Measurements from ENCODE around the gene ARHGAP45. TPM values are rescaled to one million over a fixed set of nuclear protein-coding genes. Genes with fewer than 3 reads are reported as not detected.

Gene ARHGAP45
- total and polyA plus RNA-seq, 2 donors from 2014 or later: 11.8 to 50.0 TPM

GRCh38 chr19:1086613-1087012 is 19.6 kb downstream of the ARHGAP45 start:
- no peak for TF ChIP-seq CTCF (IDR thresholded peaks at IDR 0.05; ENCODE audit: borderline replicate concordance, extremely low read depth, insufficient read depth)
- intact Hi-C loops (cut with DNase I): no loop called here
- H3K27ac ChIP-seq (ENCODE audit: low read depth in 2 of 2, low read length in 2 of 2): no peak overlapping the region
- H3K9me3 ChIP-seq (ENCODE audit: control insufficient read depth in 2 of 3, insufficient read depth in 1 of 3, low read length in 3 of 3): no peaks in the 10 kb centered on the region
- H3K9ac ChIP-seq (ENCODE audit: low read length in 3 of 3): no peak overlapping the region
- H3K4me3 ChIP-seq (ENCODE audit: low read length in 3 of 3): no peak overlapping the region
- no peaks in the 10 kb centered on the region for H3K27me3 ChIP-seq (ENCODE audit: control insufficient read depth, insufficient read depth, low read length)
- H3K36me3 ChIP-seq (ENCODE audit: control insufficient read depth in 2 of 3, insufficient read depth in 3 of 3, low read length in 3 of 3): peaks cover 0 to 4% (median under 1%) of the 10 kb centered on the region in 3 donors
- FAIRE-seq (no peak), DNase-seq (no peak)
- H3K4me1 ChIP-seq (ENCODE audit: control insufficient read depth in 2 of 3, insufficient read depth in 2 of 3, low read depth in 1 of 3, low read length in 3 of 3): peaks cover 0 to 3% (median 0%) of the 10 kb centered on the region in 3 donors

DNA sequence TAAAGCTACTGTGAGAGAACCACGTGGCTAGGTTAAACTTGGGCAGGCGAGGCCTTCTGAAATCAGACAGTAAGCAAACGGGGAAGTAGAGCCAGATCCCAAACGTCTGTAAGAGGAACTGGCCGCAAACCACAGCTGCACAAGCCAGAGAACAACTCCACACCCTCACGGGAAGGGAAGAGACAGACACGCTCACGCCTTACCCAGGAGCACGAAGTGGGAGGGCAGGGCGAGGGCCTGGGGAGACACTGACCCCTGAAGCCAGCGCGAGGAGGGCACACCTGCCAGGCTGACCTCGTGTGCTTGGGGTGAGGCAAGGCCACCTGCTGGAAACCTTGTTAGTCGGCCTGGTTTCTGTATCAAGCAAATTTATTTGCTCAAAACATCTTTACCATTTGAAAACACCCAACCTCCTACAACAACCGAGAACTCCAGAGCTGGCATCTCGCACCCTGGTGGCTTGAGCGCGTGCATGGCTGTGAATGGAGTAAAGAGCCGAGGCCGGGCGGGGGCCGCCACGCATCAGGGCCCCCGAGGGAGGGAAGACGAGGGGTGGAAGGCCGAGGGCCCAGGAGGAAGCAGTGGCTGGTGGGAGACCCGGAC is 20.9 kb downstream of the ARHGAP45 start:
- Histone ChIP-seq H3K9me3 (ENCODE audit: control insufficient read depth in 2 of 3, insufficient read depth in 1 of 3, low read length in 3 of 3) (no peaks in the 10 kb centered on the region), H3K27me3 (ENCODE audit: control insufficient read depth, insufficient read depth, low read length) (no peaks in the 10 kb centered on the region), H3K9ac (ENCODE audit: low read length in 3 of 3) (no peak overlapping the region), H3K4me3 (ENCODE audit: low read length in 3 of 3) (no peak overlapping the region), H3K27ac (ENCODE audit: low read depth in 2 of 2, low read length in 2 of 2) (peak overlapping the region in 1 of 2 donors; percentile 47), H3K36me3 (ENCODE audit: control insufficient read depth in 2 of 3, insufficient read depth in 3 of 3, low read length in 3 of 3) (peaks cover 0 to 6% (median 4%) of the 10 kb centered on the region in 3 donors), H3K4me1 (ENCODE audit: control insufficient read depth in 2 of 3, insufficient read depth in 2 of 3, low read depth in 1 of 3, low read length in 3 of 3) (peaks cover 0 to 1% (median 0%) of the 10 kb centered on the region in 3 donors)
- FAIRE-seq (no peak), DNase-seq (no peak)
- intact Hi-C loops (cut with DNase I): no loop called here
- TF ChIP-seq CTCF (IDR thresholded peaks at IDR 0.05; ENCODE audit: borderline replicate concordance, extremely low read depth, insufficient read depth): no peak

GRCh38 chr19:1088416-1089010 is 21.5 kb downstream of the ARHGAP45 start:
- no peak overlapping the region for H3K4me3 ChIP-seq (ENCODE audit: low read length in 3 of 3)
- no peak overlapping the region for H3K9ac ChIP-seq (ENCODE audit: low read length in 3 of 3)
- intact Hi-C loops (cut with DNase I): no loop called here
- peaks cover 0 to 6% (median 4%) of the 10 kb centered on the region in 3 donors for H3K36me3 ChIP-seq (ENCODE audit: control insufficient read depth in 2 of 3, insufficient read depth in 3 of 3, low read length in 3 of 3)
- H3K27ac ChIP-seq (ENCODE audit: low read depth in 2 of 2, low read length in 2 of 2): no peak overlapping the region
- FAIRE-seq: no peak
- H3K4me1 ChIP-seq (ENCODE audit: control insufficient read depth in 2 of 3, insufficient read depth in 2 of 3, low read depth in 1 of 3, low read length in 3 of 3): no peaks in the 10 kb centered on the region
- no peaks in the 10 kb centered on the region for H3K27me3 ChIP-seq (ENCODE audit: control insufficient read depth, insufficient read depth, low read length)
- no peaks in the 10 kb centered on the region for H3K9me3 ChIP-seq (ENCODE audit: control insufficient read depth in 2 of 3, insufficient read depth in 1 of 3, low read length in 3 of 3)
- no peak for TF ChIP-seq CTCF (IDR thresholded peaks at IDR 0.05; ENCODE audit: borderline replicate concordance, extremely low read depth, insufficient read depth)
- no peak for DNase-seq

All from kidney (tissue), 14 donors.